Measurements from ENCODE around the gene ZNF331.
"Not testable (repeated sequence)": the region's sequence is repeated elsewhere in the genome, so short reads cannot be mapped to it uniquely, and the experiment has no call there.

- not testable (repeated sequence) for TF ChIP-seq CTCF, POLR2A (IDR thresholded peaks at IDR 0.05)
These were observed 34.1 kb upstream of the ZNF331 start for GRCh38 chr19:53503671-53504364.
